A673 (cell line): ENCODE measurements around the gene RNF5.

Experiments used
- EZH2 ChIP-seq: fragments of 200-600 bp; sonication (generic); IDR thresholded peaks from 2 replicates; pipeline ENCODE4 v1.6.1; 2017; ENCODE audit warnings: borderline replicate concordance, low read depth, mild to moderate bottlenecking, mixed read lengths, antibody characterized with exemption, low read length; ENCODE audit not compliant: poor library complexity, severe bottlenecking
- TF ChIP-seq, protein P1 (sequence below): fragments of 300-800, 200-600 bp; sonication (generic); conservative IDR thresholded peaks from 2 replicates; pipeline ENCODE4 v1.5.1; 2017; ENCODE audit warnings: low read depth, mild to moderate bottlenecking, antibody characterized with exemption, low read length, moderate library complexity, mixed read lengths

DNA sequence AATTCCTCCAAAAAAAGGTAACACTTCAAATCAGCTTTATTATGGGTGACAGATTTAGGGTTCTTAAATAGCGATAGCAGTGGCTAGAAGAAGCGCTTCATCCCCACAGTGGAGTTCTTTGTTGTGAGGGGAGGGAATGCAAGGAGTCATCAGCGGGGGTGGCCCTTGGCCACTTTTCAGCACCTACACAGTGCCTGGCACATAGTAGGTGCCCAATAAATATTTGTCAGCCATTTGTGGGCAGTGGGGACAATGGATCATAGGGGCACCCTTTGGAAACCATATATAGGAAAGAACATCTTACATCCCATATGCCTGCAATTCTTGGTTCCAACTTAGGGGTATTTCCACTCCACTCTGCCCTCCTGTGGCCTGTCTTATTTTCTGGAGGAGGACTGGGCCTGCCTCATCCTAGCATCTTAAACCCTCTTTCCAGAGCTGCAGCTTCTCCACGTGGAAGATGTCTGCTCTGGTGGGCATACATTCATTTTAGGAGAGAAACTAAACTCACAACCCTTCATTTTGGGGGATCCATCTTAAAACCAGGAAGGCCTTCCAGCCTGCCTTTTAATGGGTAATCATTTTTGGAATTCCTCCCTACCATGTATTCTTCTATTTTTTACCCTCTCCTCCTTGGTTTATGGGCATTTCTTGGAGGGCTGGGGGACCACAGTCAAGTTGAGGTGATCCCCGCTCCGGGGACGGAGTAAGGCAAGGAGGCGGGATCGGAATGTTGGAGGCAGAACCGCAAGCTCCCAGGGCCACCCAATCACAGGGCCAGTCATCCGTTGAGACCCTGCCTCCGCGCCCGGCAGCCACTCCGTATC lies 16.8 kb downstream of the RNF5 start:
- TF ChIP-seq, protein P1, sequence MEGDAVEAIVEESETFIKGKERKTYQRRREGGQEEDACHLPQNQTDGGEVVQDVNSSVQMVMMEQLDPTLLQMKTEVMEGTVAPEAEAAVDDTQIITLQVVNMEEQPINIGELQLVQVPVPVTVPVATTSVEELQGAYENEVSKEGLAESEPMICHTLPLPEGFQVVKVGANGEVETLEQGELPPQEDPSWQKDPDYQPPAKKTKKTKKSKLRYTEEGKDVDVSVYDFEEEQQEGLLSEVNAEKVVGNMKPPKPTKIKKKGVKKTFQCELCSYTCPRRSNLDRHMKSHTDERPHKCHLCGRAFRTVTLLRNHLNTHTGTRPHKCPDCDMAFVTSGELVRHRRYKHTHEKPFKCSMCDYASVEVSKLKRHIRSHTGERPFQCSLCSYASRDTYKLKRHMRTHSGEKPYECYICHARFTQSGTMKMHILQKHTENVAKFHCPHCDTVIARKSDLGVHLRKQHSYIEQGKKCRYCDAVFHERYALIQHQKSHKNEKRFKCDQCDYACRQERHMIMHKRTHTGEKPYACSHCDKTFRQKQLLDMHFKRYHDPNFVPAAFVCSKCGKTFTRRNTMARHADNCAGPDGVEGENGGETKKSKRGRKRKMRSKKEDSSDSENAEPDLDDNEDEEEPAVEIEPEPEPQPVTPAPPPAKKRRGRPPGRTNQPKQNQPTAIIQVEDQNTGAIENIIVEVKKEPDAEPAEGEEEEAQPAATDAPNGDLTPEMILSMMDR = peak; percentile 60
- TF ChIP-seq EZH2 = no peak
